SK-N-SH treated with all-trans-retinoic acid at 6 μM for 48 hours (cell line): ENCODE data around the gene THAP8.

Source experiments
- BACH2 ChIP-seq: fragments of 250-450 bp; sonication (Bioruptor Pico); IDR thresholded peaks from 2 replicates; pipeline ENCODE4 v1.9.0; 2021; ENCODE audit warnings: mild to moderate bottlenecking, borderline replicate concordance
- ZFP3 ChIP-seq: fragments of 250-450 bp; sonication (Bioruptor Pico); IDR thresholded peaks from 2 replicates; pipeline ENCODE4 v1.5.0; 2020; ENCODE audit warnings: mild to moderate bottlenecking, moderate library complexity

DNA sequence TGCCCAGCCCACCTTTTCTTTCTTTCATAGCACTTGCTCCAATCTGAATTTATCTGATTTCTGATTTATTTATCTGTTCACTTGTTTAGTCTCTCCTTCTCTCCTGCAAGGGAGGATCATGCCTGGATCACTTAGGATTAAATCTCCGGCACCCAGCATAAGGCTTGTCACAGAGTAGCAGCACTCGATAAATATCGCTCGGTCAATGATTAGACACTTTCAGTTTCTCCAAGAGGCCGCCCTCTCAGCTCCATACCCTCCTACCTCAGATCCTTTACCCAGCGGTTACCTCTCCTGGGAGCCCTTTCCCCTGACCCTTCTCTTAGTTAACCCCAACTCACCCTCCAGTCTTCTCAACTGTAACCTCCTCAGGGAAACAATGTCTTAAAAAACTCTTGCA, 22.8 kb downstream of the THAP8 start:
- TF ChIP-seq BACH2 (CRISPR knock-in tag): no peak
- no peak for TF ChIP-seq ZFP3 (CRISPR knock-in tag)
